GM23338 (cell line): ENCODE results near the gene PARP6. TPM values are rescaled to one million over a fixed set of nuclear protein-coding genes. Genes with fewer than 3 reads are reported as not detected.

ENCODE experiments used
- ATAC-seq: fragments of 200-7000 bp; cut with Tn5 transposase; 3 replicates; pipeline ENCODE4 v1.9.1; 2020
- DNase-seq: peaks from one replicate; pipeline ENCODE4 v3.0.0-alpha.2; 2015; ENCODE audit warnings: low spot score
- H2AFZ ChIP-seq: fragments of 200-600 bp; sonication (generic); 2 replicates; pipeline ENCODE4 v1.8.0; 2016; ENCODE audit warnings: antibody characterized with exemption, mild to moderate bottlenecking, moderate library complexity
- H3F3A ChIP-seq: fragments of 200-600 bp; sonication (generic); replicated peaks from 2 replicates; pipeline ENCODE4 v1.8.0; 2017; ENCODE audit warnings: antibody characterized with exemption, mixed run types, low read depth
- H3K27ac ChIP-seq: fragments of 200-600 bp; sonication (generic); 2 replicates; pipeline ENCODE4 v1.6.1; 2016; ENCODE audit warnings: low read depth
- H3K27me3 ChIP-seq: fragments of 200-600 bp; sonication (generic); 2 replicates; pipeline ENCODE4 v1.8.0; 2016; ENCODE audit warnings: mild to moderate bottlenecking, mixed run types, moderate library complexity; ENCODE audit not compliant: insufficient read depth
- H3K36me3 ChIP-seq: fragments of 200-600 bp; sonication (generic); 2 replicates; pipeline ENCODE4 v1.8.0; 2016; ENCODE audit warnings: mild to moderate bottlenecking; ENCODE audit not compliant: insufficient read depth
- H3K4me1 ChIP-seq: fragments of 200-600 bp; sonication (generic); 2 replicates; pipeline ENCODE4 v1.8.0; 2016; ENCODE audit warnings: mild to moderate bottlenecking, moderate library complexity; ENCODE audit not compliant: insufficient read depth
- H3K4me2 ChIP-seq: fragments of 200-600 bp; sonication (generic); 2 replicates; pipeline ENCODE4 v1.7.1; 2017; ENCODE audit warnings: mixed run types
- H3K4me3 ChIP-seq: fragments of 200-600 bp; sonication (generic); 2 replicates; pipeline ENCODE4 v1.6.1; 2016; ENCODE audit warnings: mixed run types
- H3K79me2 ChIP-seq: fragments of 200-600 bp; sonication (generic); replicated peaks from 2 replicates; pipeline ENCODE4 v1.8.0; 2017; ENCODE audit warnings: mild to moderate bottlenecking; ENCODE audit not compliant: insufficient read depth
- H3K9me2 ChIP-seq: fragments of 200-600 bp; sonication (generic); 2 replicates; pipeline ENCODE4 v1.8.0; 2017; ENCODE audit not compliant: insufficient read depth
- H4K20me1 ChIP-seq: fragments of 200-600 bp; sonication (generic); replicated peaks from 2 replicates; pipeline ENCODE4 v1.8.0; 2017; ENCODE audit warnings: mild to moderate bottlenecking; ENCODE audit not compliant: insufficient read depth
- H3K27ac Mint-ChIP-seq: 2 replicates; pipeline ENCODE4 v1.8.0; 2020; ENCODE audit warnings: inconsistent platforms, mild to moderate bottlenecking, moderate library complexity, mixed read lengths
- H3K27me3 Mint-ChIP-seq: 3 replicates; pipeline ENCODE4 v1.8.0; 2022; ENCODE audit warnings: low read depth, mild to moderate bottlenecking, moderate library complexity, mixed read lengths, inconsistent platforms; ENCODE audit not compliant: insufficient read depth, poor library complexity
- H3K36me3 Mint-ChIP-seq: 3 replicates; pipeline ENCODE4 v1.8.0; 2021; ENCODE audit warnings: low read depth, mild to moderate bottlenecking, inconsistent platforms, moderate library complexity, mixed read lengths
- H3K4me1 Mint-ChIP-seq: 3 replicates; pipeline ENCODE4 v1.8.0; 2020; ENCODE audit warnings: mild to moderate bottlenecking, inconsistent platforms, mixed read lengths
- H3K4me3 Mint-ChIP-seq: 3 replicates; pipeline ENCODE4 v1.8.0; 2021; ENCODE audit warnings: moderate library complexity, mild to moderate bottlenecking, inconsistent platforms, mixed read lengths
- H3K9me3 Mint-ChIP-seq: 3 replicates; pipeline ENCODE4 v1.8.0; 2020; ENCODE audit warnings: moderate library complexity, mild to moderate bottlenecking, inconsistent platforms, mixed read lengths
- CREB1 ChIP-seq: fragments of 250-450 bp; sonication (Bioruptor Pico); IDR thresholded peaks from 2 replicates; pipeline ENCODE4 v1.5.0; 2020; ENCODE audit warnings: low read depth, mild to moderate bottlenecking, moderate library complexity
- EZH2 ChIP-seq: fragments of 200-600 bp; sonication (generic); IDR thresholded peaks from one replicate; pipeline ENCODE4 v1.8.0; 2017; ENCODE audit warnings: antibody characterized with exemption, mild to moderate bottlenecking, low read depth; ENCODE audit not compliant: unreplicated experiment
- JUNB ChIP-seq: IDR thresholded peaks from one replicate; pipeline ENCODE4 v1.6.1; 2016; ENCODE audit warnings: antibody characterized with exemption; ENCODE audit not compliant: unreplicated experiment
- NANOG ChIP-seq: IDR thresholded peaks from 2 replicates; pipeline ENCODE4 v1.6.1; 2016; ENCODE audit warnings: antibody characterized with exemption, borderline replicate concordance
- POLR2AphosphoS5 ChIP-seq: IDR thresholded peaks from 2 replicates; pipeline ENCODE4 v1.6.1; 2016; ENCODE audit warnings: antibody characterized with exemption, low read depth
- ZNF114 ChIP-seq: fragments of 250-450 bp; sonication (Bioruptor Pico); IDR thresholded peaks from 2 replicates; pipeline ENCODE4 v1.5.0; 2020; ENCODE audit warnings: mild to moderate bottlenecking, moderate library complexity
- ZNF462 ChIP-seq: fragments of 250-450 bp; sonication (Bioruptor Pico); IDR thresholded peaks from 2 replicates; pipeline ENCODE4 v1.5.0; 2020; ENCODE audit warnings: mild to moderate bottlenecking, moderate library complexity
- polyA plus RNA-seq: library from polyadenylated mRNA; unstranded; fragments of >200 nt; fragmentation: Nextera tagmentation; extraction: Ambion mirVana; gene quantifications from 2 replicates; pipeline ENCODE4 v1.2.1, GENCODE V29; 2016
- total RNA-seq: library from RNA; depleted of rRNA; stranded (reverse); fragments of >200 nt; shearing (Covaris generic); gene quantifications from 2 replicates; pipeline ENCODE4 v1.2.3, GENCODE V29; 2014
- TF ChIP-seq, protein P1 (sequence below): IDR thresholded peaks from 2 replicates; pipeline ENCODE4 v1.6.1; 2016; ENCODE audit warnings: antibody characterized with exemption
- TF ChIP-seq, protein P2 (sequence below): IDR thresholded peaks from one replicate; pipeline ENCODE4 v1.6.1; 2018; ENCODE audit warnings: antibody characterized with exemption; ENCODE audit not compliant: unreplicated experiment

Gene PARP6
- total and polyA plus RNA-seq, 2 experiments from 2014 or later: 27.6 to 28.1 TPM

DNA sequence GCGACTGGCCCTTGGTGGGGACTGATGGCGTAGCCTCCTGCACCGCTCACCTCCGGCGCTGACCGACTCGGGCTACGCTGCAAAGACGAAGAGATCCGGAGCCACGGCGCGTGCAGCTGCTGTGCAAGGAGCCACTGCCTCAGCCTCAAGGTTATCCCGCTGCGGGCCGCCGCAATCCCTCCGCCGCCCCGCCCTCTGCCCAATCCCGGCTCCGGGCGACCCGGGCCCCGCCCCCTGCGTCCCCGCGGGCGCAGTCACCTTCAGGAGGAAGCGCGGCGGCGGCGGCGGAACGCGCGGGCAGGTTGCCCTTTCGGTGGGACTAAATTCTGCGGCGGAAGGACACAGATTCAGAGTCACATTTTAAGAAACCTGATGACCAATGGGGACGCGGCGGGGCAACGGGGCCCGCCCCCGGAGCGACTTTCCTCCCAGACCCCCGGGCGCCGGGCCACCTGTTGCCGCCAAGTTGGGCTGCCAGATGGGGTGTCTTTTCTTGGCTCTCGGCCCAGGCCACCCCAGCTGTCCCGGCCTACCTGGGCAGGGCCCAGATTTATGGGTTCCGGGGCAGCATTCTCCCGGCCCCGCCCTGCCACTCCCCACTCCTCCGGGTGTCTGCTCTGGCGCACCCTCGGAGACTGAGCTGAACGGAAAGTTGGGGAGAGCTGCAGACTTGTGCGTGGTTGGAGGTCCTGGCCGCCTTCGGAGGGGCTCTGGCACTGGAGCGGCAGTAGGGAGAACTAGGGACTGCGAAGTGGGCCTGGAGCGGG is 41.1 kb downstream of the PARP6 start, which contains the start of gene PKM:
Gene PKM (minus strand): TSS at position 125 of the 767 bp plus-strand sequence. CDS start 12,093 bp downstream, outside the sequence.
- H3F3A ChIP-seq: peaks cover 12% of the 10 kb centered on the region
- Mint-ChIP-seq H3K4me1 (peaks cover 40% of the 10 kb centered on the region), H3K27me3 (peaks cover 46% of the 10 kb centered on the region), H3K9me3 (0 out of 3 replicates have a peak, but pooled peaks cover 2% of the 10 kb centered on the region), H3K27ac (peak within 1 kb of the TSS; percentile 98), H3K4me3 (peak within 1 kb of the TSS; percentile 96), H3K36me3 (peaks cover 13% of the 10 kb centered on the region)
- H3K27me3 ChIP-seq: no peaks in the 10 kb centered on the region
- peak within 1 kb of the TSS; percentile 96 for H3K27ac ChIP-seq
- H3K36me3 ChIP-seq: no peaks in the 10 kb centered on the region
- H3K4me1 ChIP-seq: peaks cover 41% of the 10 kb centered on the region
- H4K20me1 ChIP-seq: peaks cover 33% of the 10 kb centered on the region
- TF ChIP-seq, protein P1, sequence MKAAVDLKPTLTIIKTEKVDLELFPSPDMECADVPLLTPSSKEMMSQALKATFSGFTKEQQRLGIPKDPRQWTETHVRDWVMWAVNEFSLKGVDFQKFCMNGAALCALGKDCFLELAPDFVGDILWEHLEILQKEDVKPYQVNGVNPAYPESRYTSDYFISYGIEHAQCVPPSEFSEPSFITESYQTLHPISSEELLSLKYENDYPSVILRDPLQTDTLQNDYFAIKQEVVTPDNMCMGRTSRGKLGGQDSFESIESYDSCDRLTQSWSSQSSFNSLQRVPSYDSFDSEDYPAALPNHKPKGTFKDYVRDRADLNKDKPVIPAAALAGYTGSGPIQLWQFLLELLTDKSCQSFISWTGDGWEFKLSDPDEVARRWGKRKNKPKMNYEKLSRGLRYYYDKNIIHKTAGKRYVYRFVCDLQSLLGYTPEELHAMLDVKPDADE: 0 out of 2 replicates have a peak, but pooled peaks have one; percentile 23
- TF ChIP-seq CREB1 (CRISPR knock-in tag) (peak; percentile 83), EZH2 (no peak), JUNB (no peak), NANOG (no peak), POLR2AphosphoS5 (peak; percentile 99), ZNF462 (no peak), ZNF114 (no peak)
- TF ChIP-seq, protein P2, sequence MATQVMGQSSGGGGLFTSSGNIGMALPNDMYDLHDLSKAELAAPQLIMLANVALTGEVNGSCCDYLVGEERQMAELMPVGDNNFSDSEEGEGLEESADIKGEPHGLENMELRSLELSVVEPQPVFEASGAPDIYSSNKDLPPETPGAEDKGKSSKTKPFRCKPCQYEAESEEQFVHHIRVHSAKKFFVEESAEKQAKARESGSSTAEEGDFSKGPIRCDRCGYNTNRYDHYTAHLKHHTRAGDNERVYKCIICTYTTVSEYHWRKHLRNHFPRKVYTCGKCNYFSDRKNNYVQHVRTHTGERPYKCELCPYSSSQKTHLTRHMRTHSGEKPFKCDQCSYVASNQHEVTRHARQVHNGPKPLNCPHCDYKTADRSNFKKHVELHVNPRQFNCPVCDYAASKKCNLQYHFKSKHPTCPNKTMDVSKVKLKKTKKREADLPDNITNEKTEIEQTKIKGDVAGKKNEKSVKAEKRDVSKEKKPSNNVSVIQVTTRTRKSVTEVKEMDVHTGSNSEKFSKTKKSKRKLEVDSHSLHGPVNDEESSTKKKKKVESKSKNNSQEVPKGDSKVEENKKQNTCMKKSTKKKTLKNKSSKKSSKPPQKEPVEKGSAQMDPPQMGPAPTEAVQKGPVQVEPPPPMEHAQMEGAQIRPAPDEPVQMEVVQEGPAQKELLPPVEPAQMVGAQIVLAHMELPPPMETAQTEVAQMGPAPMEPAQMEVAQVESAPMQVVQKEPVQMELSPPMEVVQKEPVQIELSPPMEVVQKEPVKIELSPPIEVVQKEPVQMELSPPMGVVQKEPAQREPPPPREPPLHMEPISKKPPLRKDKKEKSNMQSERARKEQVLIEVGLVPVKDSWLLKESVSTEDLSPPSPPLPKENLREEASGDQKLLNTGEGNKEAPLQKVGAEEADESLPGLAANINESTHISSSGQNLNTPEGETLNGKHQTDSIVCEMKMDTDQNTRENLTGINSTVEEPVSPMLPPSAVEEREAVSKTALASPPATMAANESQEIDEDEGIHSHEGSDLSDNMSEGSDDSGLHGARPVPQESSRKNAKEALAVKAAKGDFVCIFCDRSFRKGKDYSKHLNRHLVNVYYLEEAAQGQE: peak; percentile 50
- H3K4me3 ChIP-seq: peak within 1 kb of the TSS; percentile 99
- H3K79me2 ChIP-seq: peaks cover 46% of the 10 kb centered on the region
- DNase-seq (peak; percentile 100), ATAC-seq (peak; percentile 66)
- 0 out of 2 replicates have a peak within 1 kb of the TSS, but pooled peaks have one; percentile 38 for H2AFZ ChIP-seq
- no peaks in the 10 kb centered on the region for H3K9me2 ChIP-seq
- peak within 1 kb of the TSS; percentile 97 for H3K4me2 ChIP-seq
